Right kidney (tissue), 1 donor: ENCODE measurements around the gene RND2.
"Not testable (repeated sequence)": the region's sequence is repeated elsewhere in the genome, so short reads cannot be mapped to it uniquely, and the experiment has no call there.

Experiments
- DNase-seq: peaks from one replicate; pipeline ENCODE4 v3.0.0-alpha.2; 2016

Gene RND2

GRCh38 chr17:43026595-43026994 lies 1.6 kb downstream of the RND2 start:
- no peak for DNase-seq

- no peak for DNase-seq
Measured at GRCh38 chr17:43027091-43028032, 2.3 kb downstream of the RND2 start.

GRCh38 chr17:43028221-43028861 lies 3.3 kb downstream of the RND2 start:
- DNase-seq, result no peak

GRCh38 chr17:43030137-43030767 lies 5.2 kb downstream of the RND2 start:
- DNase-seq, result no peak

- DNase-seq, result no peak
Measured at GRCh38 chr17:43031666-43032065, 6.6 kb downstream of the RND2 start.

GRCh38 chr17:43033948-43034881 lies 9.2 kb downstream of the RND2 start:
- no peak for DNase-seq

- no peak for DNase-seq
Measured at GRCh38 chr17:43034894-43035293, 9.9 kb downstream of the RND2 start.

GRCh38 chr17:43039646-43040045 lies 14.6 kb downstream of the RND2 start:
- DNase-seq, result no peak

GRCh38 chr17:43040655-43041054 lies 15.6 kb downstream of the RND2 start:
- no peak for DNase-seq

- DNase-seq, result no peak
Measured at GRCh38 chr17:43042025-43042628, 17.1 kb downstream of the RND2 start.

- no peak for DNase-seq
Measured at GRCh38 chr17:43043307-43043706, 18.3 kb downstream of the RND2 start.

- no peak for DNase-seq
Measured at GRCh38 chr17:43044024-43044423, 19.0 kb downstream of the RND2 start.

- no peak for DNase-seq
Measured at GRCh38 chr17:43051969-43052368, 26.9 kb downstream of the RND2 start.

GRCh38 chr17:43053008-43053407 lies 28.0 kb downstream of the RND2 start:
- DNase-seq, result not testable (repeated sequence)

- DNase-seq, result no peak
Measured at GRCh38 chr17:43056051-43056450, 31.0 kb downstream of the RND2 start.

GRCh38 chr17:43062984-43063638 lies 38.1 kb downstream of the RND2 start:
- no peak for DNase-seq

GRCh38 chr17:43068570-43069367 lies 43.7 kb downstream of the RND2 start:
- no peak for DNase-seq

GRCh38 chr17:43069368-43069898 lies 44.4 kb downstream of the RND2 start:
- no peak for DNase-seq

- DNase-seq, result no peak
Measured at GRCh38 chr17:43070257-43070656, 45.2 kb downstream of the RND2 start.

- no peak for DNase-seq
Measured at GRCh38 chr17:43070872-43071271, 45.8 kb downstream of the RND2 start.
